DND-41 (cell line): Measurements from ENCODE around the gene MTA3.

ENCODE experiments used
- EZH2 ChIP-seq: IDR thresholded peaks from 3 replicates; pipeline ENCODE4 v1.6.1; 2012; ENCODE audit warnings: borderline replicate concordance, low read depth, mild to moderate bottlenecking, moderate library complexity, low read length, inconsistent platforms; ENCODE audit not compliant: severe bottlenecking
- TF ChIP-seq, protein P1 (sequence below): IDR thresholded peaks from 2 replicates; pipeline ENCODE4 v1.5.1; 2012; ENCODE audit warnings: borderline replicate concordance, low read length, moderate library complexity, mild to moderate bottlenecking; ENCODE audit not compliant: poor library complexity, severe bottlenecking; ENCODE audit errors: extremely low read depth

GRCh38 chr2:42761554-42761953, 193.1 kb downstream of the MTA3 start:
- TF ChIP-seq, protein P1, sequence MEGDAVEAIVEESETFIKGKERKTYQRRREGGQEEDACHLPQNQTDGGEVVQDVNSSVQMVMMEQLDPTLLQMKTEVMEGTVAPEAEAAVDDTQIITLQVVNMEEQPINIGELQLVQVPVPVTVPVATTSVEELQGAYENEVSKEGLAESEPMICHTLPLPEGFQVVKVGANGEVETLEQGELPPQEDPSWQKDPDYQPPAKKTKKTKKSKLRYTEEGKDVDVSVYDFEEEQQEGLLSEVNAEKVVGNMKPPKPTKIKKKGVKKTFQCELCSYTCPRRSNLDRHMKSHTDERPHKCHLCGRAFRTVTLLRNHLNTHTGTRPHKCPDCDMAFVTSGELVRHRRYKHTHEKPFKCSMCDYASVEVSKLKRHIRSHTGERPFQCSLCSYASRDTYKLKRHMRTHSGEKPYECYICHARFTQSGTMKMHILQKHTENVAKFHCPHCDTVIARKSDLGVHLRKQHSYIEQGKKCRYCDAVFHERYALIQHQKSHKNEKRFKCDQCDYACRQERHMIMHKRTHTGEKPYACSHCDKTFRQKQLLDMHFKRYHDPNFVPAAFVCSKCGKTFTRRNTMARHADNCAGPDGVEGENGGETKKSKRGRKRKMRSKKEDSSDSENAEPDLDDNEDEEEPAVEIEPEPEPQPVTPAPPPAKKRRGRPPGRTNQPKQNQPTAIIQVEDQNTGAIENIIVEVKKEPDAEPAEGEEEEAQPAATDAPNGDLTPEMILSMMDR, result no peak
- no peak for TF ChIP-seq EZH2
